ENCODE data around the gene NPAS3.
A peak's percentile ranks its signal among the peaks of the same experiment; 100 is the strongest.

- no peak for TF ChIP-seq CTCF (conservative IDR thresholded peaks at IDR 0.05 in 1 of 2, IDR thresholded peaks at IDR 0.05 in 1 of 2; ENCODE audit: low read depth in 1 of 2, low read length in 2 of 2)
- peak; percentile 61 for TF ChIP-seq EZH2 (IDR thresholded peaks at IDR 0.05; ENCODE audit: low read length, missing control alignments)
Measured at GRCh38 chr14:33800735-33801163, 862.1 kb downstream of the NPAS3 start.
